Peyer's patch (tissue), 4 donors: ENCODE results near the gene SLC1A2. TPM values are rescaled to one million over a fixed set of nuclear protein-coding genes. Genes with fewer than 3 reads are reported as not detected.
"Not testable (repeated sequence)": the region's sequence is repeated elsewhere in the genome, so short reads cannot be mapped to it uniquely, and the experiment has no call there.

Source experiments
- DNase-seq, 3 donors: peaks; one replicate each; pipeline ENCODE4 v3.0.0-alpha.2; 2017 to 2019
- H3K27ac ChIP-seq, 4 donors: fragments of 200-600 bp; sonication (generic); one replicate each; pipeline ENCODE4 v1.5.1; 2016 to 2019
- H3K27me3 ChIP-seq, 2 donors: fragments of 200-600 bp; sonication (generic); one replicate each; pipeline ENCODE4 v1.5.1; 2019
- H3K36me3 ChIP-seq, 3 donors: fragments of 200-600 bp; sonication (generic); one replicate each; pipeline ENCODE4 v1.5.1; 2016 to 2019
- H3K4me1 ChIP-seq, 4 donors: fragments of 200-600 bp; sonication (generic); one replicate each; pipeline ENCODE4 v1.5.1; 2016 to 2019
- H3K4me3 ChIP-seq, 4 donors: fragments of 200-600 bp; sonication (generic); 1 replicate in 3 of 4; 2 replicates in 1 of 4; pipeline ENCODE4 v1.5.1; 2016 to 2019; ENCODE audit warnings: mild to moderate bottlenecking in 1 of 4
- H3K9me3 ChIP-seq, 4 donors: fragments of 200-600 bp; sonication (generic); one replicate each; pipeline ENCODE4 v1.5.1; 2016 to 2019; ENCODE audit warnings: mild to moderate bottlenecking in 1 of 4
- CTCF ChIP-seq, 6 experiments: fragments of 450-650 bp in 4 of 6; fragments of 200-600 bp in 2 of 6; sonication (generic) in 1 of 6; IDR thresholded peaks; one replicate each; pipeline ENCODE4 v1.5.1; 2017 to 2019; ENCODE audit warnings: antibody characterized with exemption in 6 of 6, mild to moderate bottlenecking in 3 of 6, moderate library complexity in 1 of 6
- POLR2A ChIP-seq, 2 donors: fragments of 450-650 bp; IDR thresholded peaks; one replicate each; pipeline ENCODE4 v1.5.1; 2017; ENCODE audit warnings: antibody characterized with exemption in 2 of 2, mild to moderate bottlenecking in 2 of 2, moderate library complexity in 2 of 2
- total RNA-seq, 4 donors: library from RNA; depleted of rRNA; stranded (reverse); fragments of >200 nt; gene quantifications; one replicate each; pipeline ENCODE4 v1.1.0, GENCODE V29; 2016

The SLC1A2 gene
- total RNA-seq, 4 donors from 2014 or later, result 0.38 to 1.1 TPM; not detected in 2

GRCh38 chr11:35230388-35230787 lies 189.0 kb downstream of the SLC1A2 start:
- H3K4me1 ChIP-seq, result no peaks in the 10 kb centered on the region
- no peak for DNase-seq
- TF ChIP-seq POLR2A (IDR thresholded peaks at IDR 0.05), result no peak
- no peak for TF ChIP-seq CTCF (IDR thresholded peaks at IDR 0.05)

GRCh38 chr11:35228328-35228725 lies 191.0 kb downstream of the SLC1A2 start:
- Histone ChIP-seq H3K9me3 (no peaks in the 10 kb centered on the region), H3K27me3 (no peaks in the 10 kb centered on the region), H3K4me3 (no peak overlapping the region), H3K27ac (no peak overlapping the region), H3K36me3 (peaks cover 0 to 46% (median 0%) of the 10 kb centered on the region in 3 donors), H3K4me1 (no peaks in the 10 kb centered on the region)
- no peak for DNase-seq
- TF ChIP-seq POLR2A (IDR thresholded peaks at IDR 0.05) (no peak), CTCF (IDR thresholded peaks at IDR 0.05) (no peak)

More at GRCh38 chr11:35230388-35230787, 189.0 kb downstream of the SLC1A2 start:
- Histone ChIP-seq H3K9me3 (no peaks in the 10 kb centered on the region), H3K27me3 (no peaks in the 10 kb centered on the region), H3K4me3 (no peak overlapping the region), H3K36me3 (peaks cover 0 to 34% (median 0%) of the 10 kb centered on the region in 3 donors), H3K27ac (no peak overlapping the region)

GRCh38 chr11:35227576-35228327 lies 191.6 kb downstream of the SLC1A2 start:
- Histone ChIP-seq H3K9me3 (no peaks in the 10 kb centered on the region), H3K4me3 (no peak overlapping the region), H3K36me3 (peaks cover 0 to 52% (median 0%) of the 10 kb centered on the region in 3 donors), H3K4me1 (no peaks in the 10 kb centered on the region), H3K27me3 (no peaks in the 10 kb centered on the region), H3K27ac (no peak overlapping the region)
- no peak for DNase-seq
- TF ChIP-seq CTCF (IDR thresholded peaks at IDR 0.05) (no peak), POLR2A (IDR thresholded peaks at IDR 0.05) (no peak)

GRCh38 chr11:35226756-35227155 lies 192.6 kb downstream of the SLC1A2 start:
- not testable (repeated sequence) for H3K9me3 ChIP-seq, H3K27me3 ChIP-seq, H3K4me3 ChIP-seq, H3K27ac ChIP-seq, H3K4me1 ChIP-seq, DNase-seq
- peaks cover 0 to 60% (median 0%) of the 10 kb centered on the region in 3 donors for H3K36me3 ChIP-seq

- no peaks in the 10 kb centered on the region for H3K27me3 ChIP-seq
- DNase-seq, result no peak
- peaks cover 0 to 63% (median 0%) of the 10 kb centered on the region in 3 donors for H3K36me3 ChIP-seq
Measured at GRCh38 chr11:35225946-35226520, 193.3 kb downstream of the SLC1A2 start.

More at GRCh38 chr11:35225946-35226520, 193.3 kb downstream of the SLC1A2 start:
- no peak overlapping the region for H3K4me3 ChIP-seq
- no peaks in the 10 kb centered on the region for H3K9me3 ChIP-seq
- TF ChIP-seq POLR2A (IDR thresholded peaks at IDR 0.05), result no peak
- no peak for TF ChIP-seq CTCF (IDR thresholded peaks at IDR 0.05)
- H3K27ac ChIP-seq, result no peak overlapping the region
- H3K4me1 ChIP-seq, result no peaks in the 10 kb centered on the region
